HG02763 (cell line): ENCODE results near the gene SMAD9.

Experiments used
- ATAC-seq: cut with Tn5 transposase; IDR thresholded peaks from one replicate; pipeline ENCODE4 v1.9.1; 2021; ENCODE audit warnings: mild to moderate bottlenecking, moderate library complexity; ENCODE audit not compliant: unreplicated experiment

SMAD9 gene

DNA sequence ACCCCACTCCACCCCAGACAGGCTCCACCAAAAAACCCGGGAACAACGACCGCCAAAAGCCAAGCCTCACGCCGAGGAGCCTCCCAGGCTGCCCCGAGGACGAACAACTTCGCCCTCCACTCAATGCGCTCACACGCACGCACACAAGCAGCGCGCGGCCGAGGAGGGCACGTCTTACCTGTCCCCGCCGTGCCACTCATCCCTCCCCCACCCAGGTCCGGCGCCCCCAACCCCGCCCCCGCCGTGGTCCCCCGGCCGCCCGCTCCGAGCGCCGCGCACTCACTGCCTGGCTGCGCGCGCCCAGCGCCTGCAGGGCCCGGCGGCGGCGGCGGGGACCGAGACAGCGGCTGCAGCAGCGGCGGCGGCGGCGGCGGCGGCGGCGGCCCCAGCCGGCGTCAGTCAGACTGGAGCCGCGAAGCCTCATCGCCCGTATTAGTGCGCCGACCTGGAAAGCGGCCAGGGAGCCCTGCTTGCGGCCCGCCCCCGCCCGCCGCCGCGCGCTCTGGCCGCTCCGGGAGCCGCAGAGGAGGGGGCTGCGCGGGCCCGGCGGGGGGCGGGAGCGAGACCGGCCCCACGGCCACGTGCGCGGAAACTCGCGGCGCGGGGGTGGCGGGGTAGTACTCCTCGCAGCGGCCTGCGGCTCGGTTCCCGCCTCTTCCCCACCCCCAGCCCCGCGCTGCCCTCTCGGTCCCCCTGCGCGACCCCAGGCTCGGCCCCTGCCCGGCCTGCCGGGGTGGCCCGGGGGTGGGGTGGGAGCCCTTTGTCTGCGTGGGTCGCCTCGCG, at the start of gene SMAD9:
Gene SMAD9, minus strand, starts transcription at position 406 of the 783 bp plus-strand sequence. CDS start 40,549 bp downstream, outside the sequence.
- ATAC-seq = no peak

GRCh38 chr13:36966404-36966803, 46.4 kb upstream of the SMAD9 start:
- ATAC-seq = no peak

- ATAC-seq = no peak
These were observed 45.7 kb upstream of the SMAD9 start for GRCh38 chr13:36965767-36966166.

- no peak for ATAC-seq
These were observed 39.5 kb upstream of the SMAD9 start for GRCh38 chr13:36959456-36960116.

GRCh38 chr13:36954542-36954941, 34.5 kb upstream of the SMAD9 start:
- ATAC-seq = no peak

DNA sequence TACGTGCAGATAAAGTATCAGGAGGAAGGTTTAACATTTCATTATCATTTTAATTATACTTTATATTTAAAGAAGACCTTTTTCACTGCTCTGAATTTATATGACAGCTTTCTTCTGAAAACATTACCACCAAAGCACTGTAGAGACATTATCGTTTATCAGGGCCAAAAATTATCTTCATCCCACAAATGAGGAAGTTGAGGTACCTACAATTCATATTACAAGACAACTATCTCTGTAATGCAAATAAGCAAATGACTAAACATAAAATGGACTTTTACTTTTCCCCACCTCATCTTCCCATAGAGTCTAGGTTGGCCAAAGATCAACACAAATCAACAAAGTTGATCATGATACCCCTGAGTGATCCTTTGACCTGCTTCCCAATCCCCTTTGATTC, 30.9 kb upstream of the SMAD9 start:
- no peak for ATAC-seq

DNA sequence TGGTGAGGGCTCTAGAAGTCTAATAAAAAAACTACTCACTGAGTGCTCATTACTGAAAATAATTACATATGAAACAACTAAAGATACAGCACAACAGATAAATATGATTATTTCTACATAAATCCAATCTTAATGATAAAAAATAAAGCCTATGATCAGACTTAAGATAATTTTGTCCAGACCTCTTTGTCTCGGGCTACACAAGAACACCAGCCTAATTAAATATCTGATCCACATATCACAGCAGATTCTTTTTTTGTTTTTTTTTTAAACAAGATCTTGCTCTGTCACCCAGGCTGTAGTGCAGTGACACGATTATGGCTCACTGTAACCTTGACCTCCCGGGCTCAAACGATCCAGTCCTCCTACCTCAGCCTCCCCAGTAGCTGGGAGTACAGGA, 30.3 kb upstream of the SMAD9 start:
- no peak for ATAC-seq

DNA sequence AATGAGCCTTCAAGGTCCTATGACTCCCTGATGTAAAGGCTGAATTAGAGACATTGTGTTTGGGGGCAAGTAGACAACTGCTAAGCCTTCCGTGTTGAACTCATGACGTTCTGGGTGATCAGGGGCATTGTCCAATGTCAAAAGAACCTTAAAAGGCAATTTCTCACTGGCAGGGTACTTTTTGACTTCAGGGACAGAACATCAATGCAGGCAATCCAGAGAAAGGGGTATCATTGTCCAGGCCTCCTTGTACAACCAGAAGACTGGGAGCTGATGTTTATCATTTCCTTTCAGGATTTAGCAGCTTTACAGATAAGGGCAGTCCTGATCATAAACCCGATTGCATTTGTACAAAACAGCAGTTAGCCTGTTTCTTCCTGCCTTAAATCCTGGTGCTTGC, 25.0 kb upstream of the SMAD9 start:
- ATAC-seq = no peak

DNA sequence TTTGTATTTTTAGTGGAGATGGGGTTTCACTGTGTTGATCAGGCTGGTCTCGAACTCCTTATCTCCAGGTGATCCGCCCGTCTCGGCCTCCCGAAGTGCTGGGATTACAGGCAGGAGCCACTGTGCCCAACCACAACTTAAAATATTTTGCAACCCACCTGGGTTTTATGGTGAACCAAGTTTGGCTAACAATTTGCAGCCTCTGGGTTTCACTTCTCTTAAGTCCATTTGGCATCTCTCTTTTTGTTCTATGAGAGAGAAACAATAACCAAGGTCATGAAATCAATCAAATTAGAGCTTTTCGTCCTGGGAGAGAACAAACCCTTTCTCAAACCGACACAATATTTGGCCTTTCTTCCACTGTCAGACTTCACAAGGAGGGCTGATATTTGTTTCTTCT, 5.6 kb upstream of the SMAD9 start:
- ATAC-seq = no peak

DNA sequence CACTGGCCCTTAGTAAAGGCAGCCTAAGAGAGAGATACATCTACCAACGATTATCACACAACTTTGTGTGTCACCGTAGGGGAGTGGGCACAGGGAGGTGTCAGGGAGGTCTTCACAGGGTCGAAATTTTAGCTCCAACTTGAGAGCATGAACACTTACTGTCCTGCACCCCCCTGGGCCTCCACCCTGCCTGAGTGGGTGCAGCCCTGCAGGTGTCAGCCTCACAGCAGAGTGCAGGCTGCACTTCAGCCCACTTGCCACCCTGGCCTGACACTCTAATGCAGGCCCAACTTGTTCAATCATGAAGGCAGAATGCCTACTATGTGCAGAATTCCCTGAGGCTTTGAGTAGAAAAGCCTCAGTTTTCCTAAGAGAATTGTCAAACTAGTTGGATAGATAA, 4.0 kb upstream of the SMAD9 start:
- ATAC-seq = no peak

DNA sequence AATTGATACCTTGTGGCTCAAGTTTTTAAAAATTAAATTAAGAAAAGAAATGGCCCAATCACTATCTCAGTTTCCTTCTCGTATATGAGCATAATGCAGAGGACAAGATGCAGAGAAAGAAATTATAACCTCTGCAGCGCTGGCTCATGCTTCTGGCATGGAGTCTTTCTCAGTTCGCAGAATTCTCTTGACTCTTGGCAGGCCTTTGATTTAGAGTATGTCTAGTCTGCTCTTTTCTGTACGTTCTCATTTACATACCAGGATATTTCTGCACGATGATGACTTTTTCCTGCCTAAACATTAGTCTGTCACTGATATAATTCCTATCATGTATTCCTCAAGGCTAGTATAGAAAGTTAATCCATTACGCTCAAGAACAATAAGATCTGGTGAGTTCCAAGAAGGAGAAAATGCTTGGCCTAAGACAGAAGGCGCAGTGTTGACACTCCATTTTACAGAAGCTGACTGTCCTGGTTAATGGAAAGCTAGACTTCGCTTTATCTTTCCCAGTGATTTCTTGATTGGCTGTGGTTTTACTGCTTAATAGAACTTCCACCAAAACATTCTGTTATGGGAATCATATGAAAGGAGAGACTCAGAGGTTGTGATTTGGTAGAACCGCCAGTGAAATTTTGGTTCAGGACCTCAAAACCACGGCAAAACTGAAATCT, 1.7 kb upstream of the SMAD9 start:
- no peak for ATAC-seq

GRCh38 chr13:36920616-36921185, 663 bp upstream of the SMAD9 start:
- no peak for ATAC-seq

DNA sequence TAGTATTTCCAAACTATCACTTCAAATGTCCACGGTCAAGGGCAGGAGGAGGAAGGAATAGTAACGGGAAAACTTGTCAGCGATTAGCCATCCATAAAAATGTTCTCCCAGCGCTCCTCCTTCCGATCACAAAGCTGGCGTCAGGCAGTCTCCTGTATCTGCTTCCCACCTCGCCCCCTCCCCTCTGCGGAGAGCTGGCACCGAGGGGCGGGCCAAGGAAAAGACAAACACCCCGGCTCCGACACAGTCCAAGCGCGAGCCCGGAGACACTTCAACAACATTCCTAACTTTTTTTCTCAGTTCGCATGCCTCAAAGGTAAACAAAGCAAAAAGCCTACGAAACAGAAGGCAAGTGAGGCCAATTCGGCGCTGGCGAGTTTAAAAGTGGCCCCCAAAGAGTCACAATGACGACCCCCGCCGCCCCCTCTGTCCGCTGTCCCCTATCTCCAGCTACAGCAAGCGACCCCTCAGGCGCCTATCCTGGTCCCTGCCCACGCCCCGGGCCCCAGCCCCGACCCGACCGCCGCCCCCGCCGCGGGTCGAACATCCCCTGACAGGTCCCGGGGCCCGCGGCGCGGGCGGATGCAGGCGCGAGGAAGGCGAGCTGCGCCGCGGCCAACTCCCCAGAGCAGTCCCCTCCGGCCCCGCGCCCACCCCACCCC, 736 bp downstream of the SMAD9 start:
- no peak for ATAC-seq

DNA sequence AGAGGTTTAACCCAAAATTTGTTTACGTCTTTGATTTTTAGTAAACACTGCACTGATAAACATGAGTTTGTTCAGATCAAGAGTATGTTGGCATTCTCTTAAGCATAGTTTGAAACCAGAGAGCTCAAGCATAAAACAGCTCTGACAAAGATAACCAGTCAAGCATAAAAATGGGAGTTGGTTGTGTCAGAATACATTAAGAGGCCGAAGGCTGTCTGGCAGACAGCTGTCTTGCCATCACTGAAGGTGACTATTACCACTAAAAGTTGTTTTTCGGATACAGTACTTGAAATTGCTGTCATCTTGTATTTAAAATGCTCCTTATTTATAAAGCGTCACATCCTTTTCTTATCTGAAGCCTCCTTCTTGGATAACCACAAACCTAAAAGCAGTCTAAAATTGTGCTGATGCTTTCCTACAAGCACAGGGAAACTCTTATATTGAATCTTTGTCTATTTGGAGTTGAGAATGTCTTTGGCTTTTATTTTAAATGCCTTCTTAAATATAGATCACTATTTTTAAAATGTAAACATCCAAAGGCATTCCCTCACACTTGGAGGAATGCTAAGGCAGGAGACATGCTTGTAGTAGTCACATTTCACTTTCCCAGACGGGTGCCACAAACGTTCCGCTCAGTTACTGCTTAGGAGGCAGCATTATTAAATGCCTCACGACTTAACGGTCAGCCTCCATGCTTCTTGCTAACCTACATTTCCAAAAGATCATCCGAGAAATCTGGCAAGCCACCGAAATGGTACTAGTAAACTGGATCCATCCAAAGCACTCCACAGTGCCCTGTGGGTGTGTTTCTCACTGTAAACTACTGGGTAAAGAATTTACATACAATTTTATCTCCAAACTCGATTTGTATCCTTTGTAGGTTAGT, 1.5 kb downstream of the SMAD9 start:
- ATAC-seq = no peak

- ATAC-seq = no peak
These were observed 2.7 kb downstream of the SMAD9 start for GRCh38 chr13:36917311-36917710.

DNA sequence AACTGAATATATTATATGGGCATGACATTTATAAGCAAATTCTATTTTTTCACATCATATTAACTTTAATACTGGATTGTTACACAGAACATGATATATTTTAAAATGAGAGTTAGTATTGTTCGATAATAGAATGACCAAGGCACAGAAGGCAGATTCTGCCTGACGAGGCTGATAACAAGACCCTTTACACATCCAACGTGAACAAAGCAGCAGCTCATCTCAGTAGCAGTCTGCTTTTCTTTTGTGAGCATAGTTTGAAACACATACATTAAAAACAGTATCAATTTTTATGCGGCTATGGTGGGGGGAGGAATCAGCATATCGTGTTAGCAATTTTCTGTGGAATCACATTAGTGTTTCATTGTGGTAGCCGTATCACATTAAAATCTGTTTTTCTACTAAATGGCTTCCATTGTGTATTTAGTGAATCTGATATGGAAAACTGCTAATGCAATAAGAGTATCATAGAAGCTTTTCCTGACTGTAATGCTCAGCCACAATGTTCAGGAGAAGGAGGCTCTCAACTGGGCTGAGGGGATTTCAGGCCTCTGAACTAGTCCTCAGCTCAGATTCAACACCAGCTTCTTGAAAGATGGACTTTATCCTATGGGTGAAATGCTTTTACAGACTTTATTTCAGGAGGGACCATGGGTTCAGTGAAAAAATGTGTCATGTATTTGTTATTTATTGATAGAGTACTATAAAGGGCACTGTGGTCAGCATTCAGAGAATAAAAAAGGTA, 4.0 kb downstream of the SMAD9 start:
- ATAC-seq = no peak

DNA sequence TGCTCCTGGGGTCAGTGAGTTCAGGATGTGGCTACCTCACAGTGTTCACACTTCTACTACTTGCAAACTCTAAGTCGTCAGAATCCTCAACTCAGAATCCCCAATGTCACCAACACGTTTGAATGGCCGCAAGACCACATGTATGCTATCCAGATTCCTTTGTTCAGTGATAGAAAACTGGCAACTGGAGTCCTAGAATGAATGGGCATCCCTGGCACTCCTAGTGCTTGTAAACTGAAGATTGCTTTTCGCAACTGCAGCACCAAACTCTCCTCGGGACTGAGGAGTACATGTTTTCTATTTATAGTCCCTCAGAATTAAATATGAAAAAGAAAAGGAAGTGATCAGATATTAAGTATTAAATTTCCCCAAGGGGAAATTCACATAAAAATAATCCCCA, 4.9 kb downstream of the SMAD9 start:
- no peak for ATAC-seq

DNA sequence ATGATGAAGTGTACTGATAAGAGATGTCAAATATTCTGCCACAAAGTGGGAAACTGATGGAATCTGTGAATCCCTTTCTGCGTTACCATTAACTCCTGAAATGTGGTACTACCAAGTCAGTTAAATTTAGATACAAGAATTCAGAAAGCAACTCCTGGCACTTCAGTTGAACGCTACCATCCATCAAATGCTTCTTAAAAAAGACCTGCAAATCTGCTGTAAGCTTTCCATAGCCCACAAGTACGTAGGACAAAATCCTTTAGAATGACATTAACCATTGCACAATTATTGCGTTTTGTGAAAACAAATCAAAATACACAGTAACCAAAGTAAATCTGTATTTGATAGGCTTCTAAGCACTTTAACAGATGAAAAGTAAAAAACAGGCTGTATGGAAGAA, 5.4 kb downstream of the SMAD9 start:
- ATAC-seq = no peak

DNA sequence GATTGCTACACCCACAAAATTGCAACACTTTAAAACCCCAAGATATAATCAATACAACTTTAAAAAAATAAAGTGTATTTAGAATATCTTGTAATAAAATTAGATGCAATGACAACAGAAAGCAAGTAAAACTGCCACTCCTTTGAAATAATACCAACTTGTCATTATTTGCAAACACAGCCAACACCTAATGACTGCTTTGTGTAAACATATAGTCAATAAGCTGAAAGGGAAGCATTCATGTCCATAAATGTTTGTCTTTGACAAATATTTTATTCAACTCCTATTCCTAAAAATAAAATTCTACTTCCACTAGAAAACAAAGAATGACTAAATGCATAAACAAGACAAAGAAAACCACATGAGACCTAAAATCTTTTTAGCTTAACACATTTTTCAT, 6.6 kb downstream of the SMAD9 start:
- no peak for ATAC-seq
